Measurements from ENCODE around the gene LRMDA. TPM values are rescaled to one million over a fixed set of nuclear protein-coding genes. Genes with fewer than 3 reads are reported as not detected.

Gene LRMDA
- total and polyA plus RNA-seq, 7 donors = 1.0 to 5.7 (median 2.5) TPM

GRCh38 chr10:76032700-76033039 lies 601.2 kb downstream of the LRMDA start:
- intact Hi-C loops (cut with DNase I) = loop anchor here in 1 of 2 donors (10.0 kb wide), 1 partner anchor 512 kb away; no protein-coding TSS in a partner anchor
- Histone ChIP-seq H3K27ac (no peak overlapping the region), H3K9me3 (no peaks in the 10 kb centered on the region), H3K36me3 (ENCODE audit: insufficient read depth in 1 of 2, low read depth in 1 of 2) (no peaks in the 10 kb centered on the region), H3K4me3 (no peak overlapping the region), H3K4me1 (peaks cover 3% of the 10 kb centered on the region), H3K27me3 (ENCODE audit: insufficient read depth in 3 of 3, low read length in 2 of 3) (no peaks in the 10 kb centered on the region)
- TF ChIP-seq CTCF (IDR thresholded peaks at IDR 0.05) = no peak
- DNase-seq (no peak), ATAC-seq (no peak)
- WGBS, 3 donors = 94 to 98% (median 97%) methylated on average over 3 of the region's 3 CpGs

- H3K27ac ChIP-seq = no peak overlapping the region
These were observed 602.2 kb downstream of the LRMDA start for GRCh38 chr10:76033457-76034196.

GRCh38 chr10:76034353-76035205 lies 603.2 kb downstream of the LRMDA start:
- DNase-seq (no peak), ATAC-seq (no peak)
- no peak for TF ChIP-seq CTCF (IDR thresholded peaks at IDR 0.05)
- no peaks in the 10 kb centered on the region for H3K36me3 ChIP-seq (ENCODE audit: insufficient read depth in 1 of 2, low read depth in 1 of 2)
- no peak overlapping the region for H3K27ac ChIP-seq
- no peaks in the 10 kb centered on the region for H3K27me3 ChIP-seq (ENCODE audit: insufficient read depth in 3 of 3, low read length in 2 of 3)
- H3K4me3 ChIP-seq = no peak overlapping the region
- intact Hi-C loops (cut with DNase I) = loop anchor here (5.0 to 10.0 kb wide), 3 partner anchors 107 to 637 kb away; no protein-coding TSS in a partner anchor
- peaks cover 8% of the 10 kb centered on the region for H3K9me3 ChIP-seq
- WGBS, 3 donors = 76 to 80% (median 79%) methylated on average over 23 of the region's 23 CpGs
- H3K4me1 ChIP-seq = peaks cover 3% of the 10 kb centered on the region

More at GRCh38 chr10:76033457-76034196, 602.2 kb downstream of the LRMDA start:
- no peaks in the 10 kb centered on the region for H3K27me3 ChIP-seq (ENCODE audit: insufficient read depth in 3 of 3, low read length in 2 of 3)
- WGBS, 3 donors = 55 to 57% (median 55%) methylated on average over 15 of the region's 15 CpGs
- H3K9me3 ChIP-seq = peaks cover 4% of the 10 kb centered on the region
- H3K4me3 ChIP-seq = no peak overlapping the region
- no peak for TF ChIP-seq CTCF (IDR thresholded peaks at IDR 0.05)
- H3K4me1 ChIP-seq = peaks cover 3% of the 10 kb centered on the region
- H3K36me3 ChIP-seq (ENCODE audit: insufficient read depth in 1 of 2, low read depth in 1 of 2) = no peaks in the 10 kb centered on the region
- ATAC-seq (no peak), DNase-seq (no peak)
- intact Hi-C loops (cut with DNase I) = loop anchor here in 1 of 2 donors (10.0 kb wide), 1 partner anchor 511 kb away; no protein-coding TSS in a partner anchor

GRCh38 chr10:76035206-76036110 lies 604.0 kb downstream of the LRMDA start:
- ATAC-seq (peak; percentile 32 to 65 (median 42)), DNase-seq (no peak)
- H3K27ac ChIP-seq = no peak overlapping the region
- peaks cover 3% of the 10 kb centered on the region for H3K4me1 ChIP-seq
- TF ChIP-seq CTCF (IDR thresholded peaks at IDR 0.05) = no peak
- H3K9me3 ChIP-seq = peaks cover 8% of the 10 kb centered on the region
- WGBS, 3 donors = 49 to 68% (median 55%) methylated on average over 20 of the region's 20 CpGs
- intact Hi-C loops (cut with DNase I) = loop anchor here (2.0 to 10.0 kb wide), 4 partner anchors 108 to 638 kb away; partner anchors contain the start of gene ZNF503 (in 1 of the 2)
- no peaks in the 10 kb centered on the region for H3K27me3 ChIP-seq (ENCODE audit: insufficient read depth in 3 of 3, low read length in 2 of 3)
- H3K36me3 ChIP-seq (ENCODE audit: insufficient read depth in 1 of 2, low read depth in 1 of 2) = no peaks in the 10 kb centered on the region
- H3K4me3 ChIP-seq = peak overlapping the region; percentile 49
